IMR-90 (cell line): ENCODE data around the gene ST6GALNAC2.

ENCODE experiments used
- CEBPB ChIP-seq: IDR thresholded peaks from 2 replicates; pipeline ENCODE4 v1.6.1; 2012; ENCODE audit warnings: low read depth, low read length, improper control_type of control experiment
- CHD1 ChIP-seq: IDR thresholded peaks from 2 replicates; pipeline ENCODE4 v1.6.1; 2012; ENCODE audit warnings: low read depth, low read length, improper control_type of control experiment
- FOS ChIP-seq: fragments of 150-350 bp; IDR thresholded peaks from 2 replicates; pipeline ENCODE4 v1.6.1; 2016; ENCODE audit warnings: low read depth, low read length
- MAFK ChIP-seq: IDR thresholded peaks from 2 replicates; pipeline ENCODE4 v1.6.1; 2012; ENCODE audit warnings: low read depth, low read length, improper control_type of control experiment
- MAZ ChIP-seq: IDR thresholded peaks from 2 replicates; pipeline ENCODE4 v1.6.1; 2012; ENCODE audit warnings: low read depth, mild to moderate bottlenecking, low read length, improper control_type of control experiment, moderate library complexity, borderline replicate concordance
- MXI1 ChIP-seq: IDR thresholded peaks from 2 replicates; pipeline ENCODE4 v1.6.1; 2012; ENCODE audit warnings: low read depth, mild to moderate bottlenecking, low read length, moderate library complexity, borderline replicate concordance
- POLR2A ChIP-seq: IDR thresholded peaks from 2 replicates; pipeline ENCODE4 v1.6.1; 2012; ENCODE audit warnings: mild to moderate bottlenecking, low read depth, low read length
- RAD21 ChIP-seq: IDR thresholded peaks from 2 replicates; pipeline ENCODE4 v1.6.1; 2012; ENCODE audit warnings: low read length, improper control_type of control experiment
- RCOR1 ChIP-seq: IDR thresholded peaks from 2 replicates; pipeline ENCODE4 v1.6.1; 2012; ENCODE audit warnings: mild to moderate bottlenecking, low read length, improper control_type of control experiment; ENCODE audit not compliant: insufficient replicate concordance
- RFX5 ChIP-seq: IDR thresholded peaks from 2 replicates; pipeline ENCODE4 v1.8.0; 2012; ENCODE audit warnings: low read depth, mild to moderate bottlenecking, low read length, moderate library complexity
- SMC3 ChIP-seq: fragments of 150-350 bp; IDR thresholded peaks from 2 replicates; pipeline ENCODE4 v1.6.1; 2016; ENCODE audit warnings: low read depth, mild to moderate bottlenecking, antibody characterized with exemption, low read length, moderate library complexity
- TF ChIP-seq, protein P1 (sequence below): conservative IDR thresholded peaks from 2 replicates; pipeline ENCODE4 v1.5.1; 2012; ENCODE audit warnings: mild to moderate bottlenecking, low read depth, low read length, improper control_type of control experiment
- TF ChIP-seq, protein P2 (sequence below): fragments of 150-350 bp; IDR thresholded peaks from 2 replicates; pipeline ENCODE4 v1.6.1; 2016; ENCODE audit warnings: low read depth, mild to moderate bottlenecking, low read length, moderate library complexity, borderline replicate concordance
- TF ChIP-seq, protein P3 (sequence below): fragments of 150-350 bp; IDR thresholded peaks from 2 replicates; pipeline ENCODE4 v1.6.1; 2017; ENCODE audit warnings: mild to moderate bottlenecking, antibody characterized with exemption, low read length, low read depth

DNA sequence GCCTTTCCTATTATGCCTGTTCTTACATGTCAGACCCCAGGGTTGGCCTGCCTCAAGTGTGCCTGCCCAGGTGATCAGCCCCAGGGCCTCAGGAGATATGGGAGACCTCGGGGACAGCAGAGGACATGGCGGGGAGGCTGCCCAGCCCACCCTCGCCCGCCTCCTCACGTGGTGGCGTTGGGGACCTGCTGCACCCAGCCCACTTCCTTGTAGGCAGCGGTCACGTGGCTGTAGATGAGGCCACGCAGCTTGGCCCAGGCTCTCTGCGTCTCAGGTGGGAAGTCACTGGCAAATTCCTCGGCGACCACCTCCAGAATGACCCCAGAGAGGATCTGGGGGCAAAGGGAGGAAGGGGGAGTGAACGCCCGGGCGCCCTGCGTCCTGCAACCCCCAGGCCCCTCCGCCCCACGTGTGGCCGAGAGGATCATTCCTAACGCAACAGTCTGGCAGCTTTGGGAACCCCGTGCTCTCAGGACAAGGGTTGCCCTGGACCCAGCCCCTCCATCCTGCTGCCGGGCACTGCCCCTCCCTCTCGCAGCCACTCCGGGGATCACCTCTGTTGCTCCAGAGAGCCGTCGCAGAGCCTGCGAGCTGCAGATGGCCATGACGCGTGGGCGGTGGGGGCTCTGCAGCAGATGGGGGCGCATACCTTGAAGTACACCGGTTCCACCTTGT lies 54.7 kb downstream of the ST6GALNAC2 start:
- TF ChIP-seq RAD21 (no peak), MXI1 (no peak), MAZ (no peak), POLR2A (no peak), CHD1 (no peak), CEBPB (no peak), RFX5 (no peak), FOS (no peak), MAFK (no peak), SMC3 (no peak), RCOR1 (no peak)
- TF ChIP-seq, protein P1, sequence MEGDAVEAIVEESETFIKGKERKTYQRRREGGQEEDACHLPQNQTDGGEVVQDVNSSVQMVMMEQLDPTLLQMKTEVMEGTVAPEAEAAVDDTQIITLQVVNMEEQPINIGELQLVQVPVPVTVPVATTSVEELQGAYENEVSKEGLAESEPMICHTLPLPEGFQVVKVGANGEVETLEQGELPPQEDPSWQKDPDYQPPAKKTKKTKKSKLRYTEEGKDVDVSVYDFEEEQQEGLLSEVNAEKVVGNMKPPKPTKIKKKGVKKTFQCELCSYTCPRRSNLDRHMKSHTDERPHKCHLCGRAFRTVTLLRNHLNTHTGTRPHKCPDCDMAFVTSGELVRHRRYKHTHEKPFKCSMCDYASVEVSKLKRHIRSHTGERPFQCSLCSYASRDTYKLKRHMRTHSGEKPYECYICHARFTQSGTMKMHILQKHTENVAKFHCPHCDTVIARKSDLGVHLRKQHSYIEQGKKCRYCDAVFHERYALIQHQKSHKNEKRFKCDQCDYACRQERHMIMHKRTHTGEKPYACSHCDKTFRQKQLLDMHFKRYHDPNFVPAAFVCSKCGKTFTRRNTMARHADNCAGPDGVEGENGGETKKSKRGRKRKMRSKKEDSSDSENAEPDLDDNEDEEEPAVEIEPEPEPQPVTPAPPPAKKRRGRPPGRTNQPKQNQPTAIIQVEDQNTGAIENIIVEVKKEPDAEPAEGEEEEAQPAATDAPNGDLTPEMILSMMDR, result no peak
- TF ChIP-seq, protein P2, sequence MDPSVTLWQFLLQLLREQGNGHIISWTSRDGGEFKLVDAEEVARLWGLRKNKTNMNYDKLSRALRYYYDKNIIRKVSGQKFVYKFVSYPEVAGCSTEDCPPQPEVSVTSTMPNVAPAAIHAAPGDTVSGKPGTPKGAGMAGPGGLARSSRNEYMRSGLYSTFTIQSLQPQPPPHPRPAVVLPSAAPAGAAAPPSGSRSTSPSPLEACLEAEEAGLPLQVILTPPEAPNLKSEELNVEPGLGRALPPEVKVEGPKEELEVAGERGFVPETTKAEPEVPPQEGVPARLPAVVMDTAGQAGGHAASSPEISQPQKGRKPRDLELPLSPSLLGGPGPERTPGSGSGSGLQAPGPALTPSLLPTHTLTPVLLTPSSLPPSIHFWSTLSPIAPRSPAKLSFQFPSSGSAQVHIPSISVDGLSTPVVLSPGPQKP, result no peak
- TF ChIP-seq, protein P3, sequence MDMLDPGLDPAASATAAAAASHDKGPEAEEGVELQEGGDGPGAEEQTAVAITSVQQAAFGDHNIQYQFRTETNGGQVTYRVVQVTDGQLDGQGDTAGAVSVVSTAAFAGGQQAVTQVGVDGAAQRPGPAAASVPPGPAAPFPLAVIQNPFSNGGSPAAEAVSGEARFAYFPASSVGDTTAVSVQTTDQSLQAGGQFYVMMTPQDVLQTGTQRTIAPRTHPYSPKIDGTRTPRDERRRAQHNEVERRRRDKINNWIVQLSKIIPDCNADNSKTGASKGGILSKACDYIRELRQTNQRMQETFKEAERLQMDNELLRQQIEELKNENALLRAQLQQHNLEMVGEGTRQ, result no peak
